Panc1 (cell line): Measurements from ENCODE around the gene BRICD5.

Experiments used
- POLR2AphosphoS5 ChIP-seq: IDR thresholded peaks from 2 replicates; pipeline ENCODE4 v1.6.1; 2012; ENCODE audit warnings: mild to moderate bottlenecking, low read depth, low read length, moderate library complexity
- TF ChIP-seq, protein P1 (sequence below): fragments of 450-650 bp; IDR thresholded peaks from 2 replicates; pipeline ENCODE4 v1.5.1; 2017; ENCODE audit warnings: mild to moderate bottlenecking

- TF ChIP-seq, protein P1, sequence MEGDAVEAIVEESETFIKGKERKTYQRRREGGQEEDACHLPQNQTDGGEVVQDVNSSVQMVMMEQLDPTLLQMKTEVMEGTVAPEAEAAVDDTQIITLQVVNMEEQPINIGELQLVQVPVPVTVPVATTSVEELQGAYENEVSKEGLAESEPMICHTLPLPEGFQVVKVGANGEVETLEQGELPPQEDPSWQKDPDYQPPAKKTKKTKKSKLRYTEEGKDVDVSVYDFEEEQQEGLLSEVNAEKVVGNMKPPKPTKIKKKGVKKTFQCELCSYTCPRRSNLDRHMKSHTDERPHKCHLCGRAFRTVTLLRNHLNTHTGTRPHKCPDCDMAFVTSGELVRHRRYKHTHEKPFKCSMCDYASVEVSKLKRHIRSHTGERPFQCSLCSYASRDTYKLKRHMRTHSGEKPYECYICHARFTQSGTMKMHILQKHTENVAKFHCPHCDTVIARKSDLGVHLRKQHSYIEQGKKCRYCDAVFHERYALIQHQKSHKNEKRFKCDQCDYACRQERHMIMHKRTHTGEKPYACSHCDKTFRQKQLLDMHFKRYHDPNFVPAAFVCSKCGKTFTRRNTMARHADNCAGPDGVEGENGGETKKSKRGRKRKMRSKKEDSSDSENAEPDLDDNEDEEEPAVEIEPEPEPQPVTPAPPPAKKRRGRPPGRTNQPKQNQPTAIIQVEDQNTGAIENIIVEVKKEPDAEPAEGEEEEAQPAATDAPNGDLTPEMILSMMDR, result no peak
- no peak for TF ChIP-seq POLR2AphosphoS5
These were observed 37.9 kb downstream of the BRICD5 start for GRCh38 chr16:2172688-2173335.
